ENCODE data around the gene DCP1A. TPM values are rescaled to one million over a fixed set of nuclear protein-coding genes. Genes with fewer than 3 reads are reported as not detected.

DCP1A gene
- polyA plus RNA-seq, 1 experiment, result 34.0 TPM

GRCh38 chr3:53342353-53342752 is 5.0 kb downstream of the DCP1A start:
- CTCF ChIA-PET, result interaction anchor here (0.6 to 1.0 kb wide), 2 partner anchors 87 to 1874 kb away, joined by 3 read pairs; no protein-coding TSS in a partner anchor
- DNase-seq (ENCODE audit: low read depth), result no peak

GRCh38 chr3:53337167-53337940 is 10.0 kb downstream of the DCP1A start:
- H3K27me3 ChIP-seq (ENCODE audit: control insufficient read depth, insufficient read depth, low read length), result no peaks in the 10 kb centered on the region
- ChIA-PET POLR2A (no interaction called here), CTCF (interaction anchor here (0.8 to 0.9 kb wide), 2 partner anchors 31 to 46 kb away, joined by 3 to 4 read pairs; no protein-coding TSS in a partner anchor)
- DNase-seq (ENCODE audit: low read depth), result no peak
- no peak for TF ChIP-seq CTCF (IDR thresholded peaks at IDR 0.05; ENCODE audit: insufficient read depth, low read depth, low read length)
- no peaks in the 10 kb centered on the region; the same call in none of the 2 replicates for H3K36me3 ChIP-seq (ENCODE audit: control insufficient read depth, insufficient read depth, low read length)
- H3K4me3 ChIP-seq (ENCODE audit: low read depth, low read length), result no peak overlapping the region

More at GRCh38 chr3:53342353-53342752, 5.0 kb downstream of the DCP1A start:
- H3K4me3 ChIP-seq (ENCODE audit: low read depth, low read length), result no peak overlapping the region
- H3K36me3 ChIP-seq (ENCODE audit: control insufficient read depth, insufficient read depth, low read length), result peaks cover 1% of the 10 kb centered on the region
- POLR2A ChIA-PET, result no interaction called here
- no peak for TF ChIP-seq CTCF (IDR thresholded peaks at IDR 0.05; ENCODE audit: insufficient read depth, low read depth, low read length)
- no peaks in the 10 kb centered on the region for H3K27me3 ChIP-seq (ENCODE audit: control insufficient read depth, insufficient read depth, low read length)

GRCh38 chr3:53334742-53335141 is 12.6 kb downstream of the DCP1A start:
- POLR2A ChIA-PET, result no interaction called here
- CTCF ChIA-PET, result interaction anchor here (0.9 to 1.3 kb wide), 2 partner anchors 9 to 11 kb away, joined by 3 to 4 read pairs; no protein-coding TSS in a partner anchor
- no peak for DNase-seq (ENCODE audit: low read depth)
- H3K4me3 ChIP-seq (ENCODE audit: low read depth, low read length), result no peak overlapping the region
- H3K27me3 ChIP-seq (ENCODE audit: control insufficient read depth, insufficient read depth, low read length), result no peaks in the 10 kb centered on the region
- no peak for TF ChIP-seq CTCF (IDR thresholded peaks at IDR 0.05; ENCODE audit: insufficient read depth, low read depth, low read length)
- no peaks in the 10 kb centered on the region; the same call in none of the 2 replicates for H3K36me3 ChIP-seq (ENCODE audit: control insufficient read depth, insufficient read depth, low read length)

GRCh38 chr3:53331871-53332270 is 15.5 kb downstream of the DCP1A start:
- POLR2A ChIA-PET, result no interaction called here
- no peak overlapping the region for H3K4me3 ChIP-seq (ENCODE audit: low read depth, low read length)
- no peak for DNase-seq (ENCODE audit: low read depth)
- TF ChIP-seq CTCF (IDR thresholded peaks at IDR 0.05; ENCODE audit: insufficient read depth, low read depth, low read length), result no peak
- H3K27me3 ChIP-seq (ENCODE audit: control insufficient read depth, insufficient read depth, low read length), result no peaks in the 10 kb centered on the region
- no peaks in the 10 kb centered on the region; the same call in 1 of the 2 replicates for H3K36me3 ChIP-seq (ENCODE audit: control insufficient read depth, insufficient read depth, low read length)
- CTCF ChIA-PET, result no interaction called here

- CTCF ChIA-PET, result interaction anchor here (0.6 kb wide), 1 partner anchor 54 kb away, joined by 3 read pairs; no protein-coding TSS in a partner anchor
- H3K27me3 ChIP-seq (ENCODE audit: control insufficient read depth, insufficient read depth, low read length), result no peaks in the 10 kb centered on the region
- H3K36me3 ChIP-seq (ENCODE audit: control insufficient read depth, insufficient read depth, low read length), result 0 out of 2 replicates have a peak, but pooled peaks cover 1% of the 10 kb centered on the region
- H3K4me3 ChIP-seq (ENCODE audit: low read depth, low read length), result no peak overlapping the region
- DNase-seq (ENCODE audit: low read depth), result no peak
- no peak for TF ChIP-seq CTCF (IDR thresholded peaks at IDR 0.05; ENCODE audit: insufficient read depth, low read depth, low read length)
- POLR2A ChIA-PET, result no interaction called here
These were observed 17.4 kb downstream of the DCP1A start for GRCh38 chr3:53329897-53330296.
